RWPE2 (cell line): Measurements from ENCODE around the gene SEC23IP.

Experiments used
- ATAC-seq: fragments of 200-7000 bp; cut with Tn5 transposase; 3 replicates; pipeline ENCODE4 v1.9.1; 2021; ENCODE audit warnings: low read depth
- DNase-seq: peaks from one replicate; pipeline ENCODE4 v3.0.0-alpha.2; 2020; ENCODE audit warnings: low spot score
- H3K27ac ChIP-seq: fragments of 450-650 bp; 2 replicates; pipeline ENCODE4 v1.5.1; 2017; ENCODE audit warnings: mild to moderate bottlenecking; ENCODE audit not compliant: poor library complexity, severe bottlenecking
- H3K27me3 ChIP-seq: fragments of 250-450 bp; sonication (Bioruptor Pico); 2 replicates; pipeline ENCODE4 v1.5.1; 2021; ENCODE audit warnings: mild to moderate bottlenecking, moderate library complexity; ENCODE audit not compliant: insufficient read depth, poor library complexity, severe bottlenecking
- H3K36me3 ChIP-seq: fragments of 250-450 bp; sonication (Bioruptor Pico); 2 replicates; pipeline ENCODE4 v1.5.1; 2020; ENCODE audit warnings: low read depth, mild to moderate bottlenecking, moderate library complexity
- H3K4me1 ChIP-seq: fragments of 250-450 bp; sonication (Bioruptor Pico); 2 replicates; pipeline ENCODE4 v1.5.1; 2021; ENCODE audit warnings: mild to moderate bottlenecking, moderate library complexity; ENCODE audit not compliant: insufficient read depth, poor library complexity, severe bottlenecking
- H3K4me3 ChIP-seq: fragments of 250-450 bp; sonication (Bioruptor Pico); 2 replicates; pipeline ENCODE4 v1.5.1; 2021; ENCODE audit warnings: mild to moderate bottlenecking, moderate library complexity; ENCODE audit not compliant: severe bottlenecking
- H3K9me3 ChIP-seq: fragments of 250-450 bp; sonication (Bioruptor Pico); 2 replicates; pipeline ENCODE4 v1.5.1; 2021; ENCODE audit warnings: mild to moderate bottlenecking, moderate library complexity; ENCODE audit not compliant: severe bottlenecking
- CTCF ChIP-seq: fragments of 450-650 bp; IDR thresholded peaks from one replicate; pipeline ENCODE4 v1.5.1; 2017; ENCODE audit warnings: mild to moderate bottlenecking, moderate library complexity; ENCODE audit not compliant: poor library complexity, severe bottlenecking

Gene SEC23IP

GRCh38 chr10:119969609-119970008 is 77.1 kb downstream of the SEC23IP start:
- ATAC-seq (no peak), DNase-seq (no peak)
- Histone ChIP-seq H3K36me3 (no peaks in the 10 kb centered on the region), H3K9me3 (peaks cover 3% of the 10 kb centered on the region), H3K4me1 (no peaks in the 10 kb centered on the region), H3K27me3 (no peaks in the 10 kb centered on the region), H3K4me3 (no peak overlapping the region), H3K27ac (no peak overlapping the region)
- TF ChIP-seq CTCF, result no peak

DNA sequence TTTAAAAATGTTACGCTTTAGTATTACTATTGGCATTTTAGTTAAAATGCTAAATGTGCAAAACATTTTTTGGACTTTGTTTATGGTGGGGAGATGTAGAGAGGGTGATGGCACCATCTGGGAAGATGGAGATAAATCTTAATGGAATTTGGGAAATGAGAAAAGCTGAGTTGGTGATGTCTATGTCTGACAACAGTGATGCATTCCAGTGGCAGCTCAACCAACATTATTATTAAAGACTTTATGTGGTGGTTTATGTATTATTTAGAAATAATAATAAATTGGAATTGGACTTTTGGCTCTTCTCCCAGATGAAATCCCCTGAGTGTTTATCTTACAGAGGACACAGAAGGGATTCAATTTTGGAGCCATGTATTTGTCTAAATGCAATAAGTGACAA is 77.6 kb downstream of the SEC23IP start:
- Histone ChIP-seq H3K36me3 (no peaks in the 10 kb centered on the region), H3K4me3 (no peak overlapping the region), H3K27ac (no peak overlapping the region), H3K4me1 (no peaks in the 10 kb centered on the region), H3K27me3 (no peaks in the 10 kb centered on the region), H3K9me3 (peaks cover 3% of the 10 kb centered on the region)
- DNase-seq (no peak), ATAC-seq (no peak)
- TF ChIP-seq CTCF, result no peak

DNA sequence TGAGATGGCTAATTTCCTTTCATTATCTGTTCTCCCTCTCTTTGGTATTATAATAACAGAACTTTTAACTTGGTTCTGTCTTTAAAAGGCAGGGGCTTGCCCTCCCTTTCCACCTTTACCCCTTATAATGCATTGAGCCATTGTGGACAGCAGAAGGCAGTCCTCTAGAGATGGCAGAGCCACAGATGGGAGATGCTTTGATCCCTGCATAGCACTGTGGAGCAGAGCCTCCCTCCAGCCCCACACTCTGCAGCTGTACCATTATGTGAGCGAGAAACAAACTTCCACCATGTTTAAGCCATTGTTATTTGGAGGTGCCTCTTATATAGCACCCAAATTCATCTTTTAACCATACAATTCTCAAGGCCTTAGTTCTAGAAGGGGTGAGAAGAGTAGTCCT is 78.4 kb downstream of the SEC23IP start:
- Histone ChIP-seq H3K36me3 (no peaks in the 10 kb centered on the region), H3K4me3 (no peak overlapping the region), H3K27me3 (no peaks in the 10 kb centered on the region), H3K9me3 (peaks cover 3% of the 10 kb centered on the region), H3K4me1 (no peaks in the 10 kb centered on the region), H3K27ac (no peak overlapping the region)
- no peak for DNase-seq
- no peak for ATAC-seq
- TF ChIP-seq CTCF, result no peak

DNA sequence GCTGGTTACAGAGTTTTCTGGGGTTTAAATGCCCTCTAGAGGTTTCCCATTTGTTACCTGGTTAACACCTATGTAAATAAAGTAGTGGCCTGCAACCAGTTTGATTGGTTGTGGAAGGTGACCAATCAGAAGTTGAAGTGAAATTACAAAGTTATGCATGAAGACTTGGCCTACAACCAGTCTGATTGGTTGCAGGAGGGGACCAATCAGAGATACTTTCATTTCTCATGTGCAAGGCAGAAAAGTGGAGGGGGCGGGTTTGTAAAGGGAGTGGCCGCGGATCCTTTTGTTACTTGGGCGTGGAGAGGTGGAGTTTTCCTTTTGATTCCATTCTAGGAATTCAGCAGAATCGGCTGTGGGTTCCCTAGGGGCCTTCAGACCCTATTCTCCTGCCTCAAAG is 80.8 kb downstream of the SEC23IP start:
- ATAC-seq (no peak), DNase-seq (no peak)
- Histone ChIP-seq H3K36me3 (no peaks in the 10 kb centered on the region), H3K4me1 (no peaks in the 10 kb centered on the region), H3K27me3 (no peaks in the 10 kb centered on the region), H3K4me3 (no peak overlapping the region), H3K27ac (no peak overlapping the region), H3K9me3 (peaks cover 3% of the 10 kb centered on the region)
- no peak for TF ChIP-seq CTCF

- no peak for TF ChIP-seq CTCF
- Histone ChIP-seq H3K27me3 (peaks cover 6% of the 10 kb centered on the region), H3K36me3 (no peaks in the 10 kb centered on the region), H3K4me1 (no peaks in the 10 kb centered on the region), H3K9me3 (no peaks in the 10 kb centered on the region), H3K27ac (no peak overlapping the region), H3K4me3 (no peak overlapping the region)
- no peak for ATAC-seq
- DNase-seq, result no peak
Measured at GRCh38 chr10:119976421-119976820, 83.9 kb downstream of the SEC23IP start.
